NCI-H524 treated with DMSO at 0.1 percent for 48 hours (cell line): ENCODE data around the gene BRIP1.
"Not testable (repeated sequence)": the region's sequence is repeated elsewhere in the genome, so short reads cannot be mapped to it uniquely, and the experiment has no call there.

ENCODE experiments used
- DNase-seq: peaks from one replicate; lab custom pipeline; 2025; lab: John Stamatoyannopoulos, UW

Gene BRIP1

GRCh38 chr17:61699032-61699431 lies 164.3 kb downstream of the BRIP1 start:
- DNase-seq = no peak

- no peak for DNase-seq
Observed at GRCh38 chr17:61698244-61698643, 165.1 kb downstream of the BRIP1 start.

GRCh38 chr17:61695779-61696337 lies 167.5 kb downstream of the BRIP1 start:
- no peak for DNase-seq

GRCh38 chr17:61694095-61694494 lies 169.2 kb downstream of the BRIP1 start:
- DNase-seq = no peak

- DNase-seq = no peak
Observed at GRCh38 chr17:61689610-61690180, 173.6 kb downstream of the BRIP1 start.

- no peak for DNase-seq
Observed at GRCh38 chr17:61687769-61688168, 175.6 kb downstream of the BRIP1 start.

- no peak for DNase-seq
Observed at GRCh38 chr17:61686113-61686512, 177.2 kb downstream of the BRIP1 start.

GRCh38 chr17:61684818-61685217 lies 178.5 kb downstream of the BRIP1 start:
- no peak for DNase-seq

- DNase-seq = no peak
Observed at GRCh38 chr17:61684172-61684571, 179.2 kb downstream of the BRIP1 start.

- no peak for DNase-seq
Observed at GRCh38 chr17:61683466-61683865, 179.9 kb downstream of the BRIP1 start.

GRCh38 chr17:61680921-61681320 lies 182.4 kb downstream of the BRIP1 start:
- DNase-seq = no peak

- no peak for DNase-seq
Observed at GRCh38 chr17:61678339-61678738, 185.0 kb downstream of the BRIP1 start.

GRCh38 chr17:61677150-61677811 lies 186.0 kb downstream of the BRIP1 start:
- not testable (repeated sequence) for DNase-seq

- not testable (repeated sequence) for DNase-seq
Observed at GRCh38 chr17:61676522-61676921, 186.8 kb downstream of the BRIP1 start.

GRCh38 chr17:61674609-61675008 lies 188.7 kb downstream of the BRIP1 start:
- DNase-seq = not testable (repeated sequence)

- not testable (repeated sequence) for DNase-seq
Observed at GRCh38 chr17:61673019-61673897, 190.1 kb downstream of the BRIP1 start.

- no peak for DNase-seq
Observed at GRCh38 chr17:61672140-61672539, 191.2 kb downstream of the BRIP1 start.

- no peak for DNase-seq
Observed at GRCh38 chr17:61670691-61671090, 192.6 kb downstream of the BRIP1 start.

GRCh38 chr17:61669522-61669921 lies 193.8 kb downstream of the BRIP1 start:
- DNase-seq = no peak

GRCh38 chr17:61668486-61668885 lies 194.8 kb downstream of the BRIP1 start:
- no peak for DNase-seq

GRCh38 chr17:61666406-61667088 lies 196.8 kb downstream of the BRIP1 start:
- not testable (repeated sequence) for DNase-seq

GRCh38 chr17:61663310-61663709 lies 200.0 kb downstream of the BRIP1 start:
- no peak for DNase-seq
